Heart right ventricle (tissue), 16 donors: ENCODE measurements around the gene MALSU1. TPM values are rescaled to one million over a fixed set of nuclear protein-coding genes. Genes with fewer than 3 reads are reported as not detected.

Experiments
- ATAC-seq, 8 donors: fragments of 200-7000 bp; cut with Tn5 transposase; one replicate each; pipeline ENCODE4 v1.9.1; 2020; ENCODE audit warnings: mild to moderate bottlenecking in 8 of 8, moderate library complexity in 8 of 8, moderate number of reproducible peaks in 1 of 8
- DNase-seq, 2 donors: peaks; one replicate each; pipeline ENCODE4 v3.0.0-alpha.2; 2020
- H3K27ac ChIP-seq, 10 donors: fragments of 200-600 bp; sonication (generic) in 2 of 10; one replicate each; pipeline versions ENCODE4 v1.5.0 to v1.8.0; 2020 to 2022; ENCODE audit warnings: mild to moderate bottlenecking in 3 of 10
- H3K27me3 ChIP-seq, 7 donors: fragments of 200-600 bp; one replicate each; pipeline ENCODE4 v1.8.0; 2021 to 2022; ENCODE audit warnings: mild to moderate bottlenecking in 2 of 7
- H3K36me3 ChIP-seq, 9 donors: fragments of 200-600 bp; sonication (generic) in 1 of 9; one replicate each; pipeline versions ENCODE4 v1.5.0 to v1.8.0; 2020 to 2022; ENCODE audit warnings: mild to moderate bottlenecking in 2 of 9
- H3K4me1 ChIP-seq, 9 donors: fragments of 200-600 bp; sonication (generic) in 1 of 9; one replicate each; pipeline versions ENCODE4 v1.5.0 to v1.8.0; 2020 to 2022; ENCODE audit warnings: mild to moderate bottlenecking in 4 of 9
- H3K4me3 ChIP-seq, 10 donors: fragments of 200-600 bp; sonication (generic) in 2 of 10; one replicate each; pipeline versions ENCODE4 v1.5.0 to v1.8.0; 2020 to 2022; ENCODE audit warnings: mild to moderate bottlenecking in 7 of 10, moderate library complexity in 2 of 10
- H3K9me3 ChIP-seq, 11 donors: fragments of 200-600 bp in 10 of 11; sonication (generic) in 2 of 11; one replicate each; pipeline versions ENCODE4 v1.5.0 to v1.8.0; 2013 to 2022; ENCODE audit warnings: mild to moderate bottlenecking in 2 of 11, control low read depth in 1 of 11, moderate library complexity in 1 of 11
- CTCF ChIP-seq, 9 donors: fragments of 200-600 bp; sonication (generic) in 2 of 9; IDR thresholded peaks; one replicate each; pipeline versions ENCODE4 v1.5.0 to v1.8.0; 2021 to 2022; ENCODE audit warnings: antibody characterized with exemption in 9 of 9, mild to moderate bottlenecking in 5 of 9, moderate library complexity in 1 of 9
- WGBS, 2 donors: extraction: QIAGEN DNeasy Blood & Tissue Kit; methylation state at CpG; one replicate each; pipeline ENCODE4 v1.1.7; 2013; ENCODE audit warnings: inconsistent platforms in 1 of 2; 5-methylcytosine and 5-hydroxymethylcytosine counted together
- intact Hi-C, 10 donors: fragments of 100-400 bp; cut with DNase I; formaldehyde crosslinking; loops; one replicate each; pipeline versions ENCODE4 v1.11.1 to v1.14.2; 2022
- polyA plus RNA-seq, 2 donors: library from polyadenylated mRNA; stranded (reverse); fragments of 200-250 nt; gene quantifications; one replicate each; pipeline ENCODE4 v1.2.3, GENCODE V29; 2013
- total RNA-seq, 10 donors: library from RNA; stranded (reverse); fragmentation: NEBNext Ultra II Directional in 3 of 10; extraction: Animal tissue kit (Norgen Biotek cat#: 25700) in 3 of 10; gene quantifications; one replicate each; pipeline versions ENCODE4 v1.2.1 to v1.2.4, GENCODE V29; 2021 to 2023
- donor health status: Arrhythmogenic right ventricular cardiomyopathy.
- donor health status: ischemic (EF 13 %, LVEDD 7.1; RV severe dilation, severe dysfunction).
- donor health status: healthy with polysubstance abuse.
- donor health status: DM: no; HTN: yes; CAD: no.
- donor health status: DM: no; HTN: no; CAD: no.
- donor health status: ischemic (EF 25% LVEDD 6.9; RV normal size, moderate dysfunction).
- donor health status: ischemic (EF 25% LVEDD 5.7; RV mildly dilated, moderate dysfunction).
- donor health status: healthy.
- donor health status: DM: yes; HTN: yes; CAD: no.
- donor health status: Ischemic cardiomyopathy.
- donor health status: ischemic (EF 35%, LVEDD 5.7; RV mildly dilated, moderate dysfunction).
- donor health status: nonischemic (EF 11% LVEDD 7.7; RV severe dilation, severe dysfunction).
- donor health status: DM: yes; HTN: yes; CAD: no.
- donor health status: PGD.
- donor health status: ischemic (EF 29% LVEDD 5.4; RV normal size, mild dysfunction).
- donor health status: nonischemic (EF 23%, LVEDD 6.1; RV moderate dilation, normal function).

Gene MALSU1
- total and polyA plus RNA-seq, 12 donors, result 21.4 to 132 (median 99.3) TPM

GRCh38 chr7:23356168-23356567, 57.0 kb downstream of the MALSU1 start:
- H3K27me3 ChIP-seq, result peaks cover 0 to 14% (median 0%) of the 10 kb centered on the region in 7 donors
- no peak overlapping the region for H3K4me3 ChIP-seq
- peaks cover 0 to 7% (median 0%) of the 10 kb centered on the region in 11 donors for H3K9me3 ChIP-seq
- ATAC-seq (no peak), DNase-seq (no peak)
- H3K27ac ChIP-seq, result no peak overlapping the region
- TF ChIP-seq CTCF (IDR thresholded peaks at IDR 0.05), result no peak
- H3K36me3 ChIP-seq, result no peaks in the 10 kb centered on the region
- 63 to 66% methylated on average over 3 of the region's 3 CpGs for WGBS, 2 donors
- intact Hi-C loops, result no loop called here
- H3K4me1 ChIP-seq, result peaks cover 0 to 6% (median 0%) of the 10 kb centered on the region in 9 donors

GRCh38 chr7:23356726-23357125, 57.6 kb downstream of the MALSU1 start:
- H3K9me3 ChIP-seq, result peaks cover 0 to 7% (median 0%) of the 10 kb centered on the region in 11 donors
- no peak overlapping the region for H3K27ac ChIP-seq
- H3K36me3 ChIP-seq, result no peaks in the 10 kb centered on the region
- ATAC-seq (no peak), DNase-seq (no peak)
- peaks cover 0 to 6% (median 0%) of the 10 kb centered on the region in 9 donors for H3K4me1 ChIP-seq
- no peak for TF ChIP-seq CTCF (IDR thresholded peaks at IDR 0.05)
- H3K4me3 ChIP-seq, result no peak overlapping the region
- intact Hi-C loops, result no loop called here
- peaks cover 0 to 14% (median 0%) of the 10 kb centered on the region in 7 donors for H3K27me3 ChIP-seq
- WGBS, 2 donors, result 86 to 93% methylated on average over 3 of the region's 3 CpGs

- Histone ChIP-seq H3K27me3 (peaks cover 0 to 14% (median 0%) of the 10 kb centered on the region in 7 donors), H3K4me1 (peaks cover 0 to 6% (median 0%) of the 10 kb centered on the region in 9 donors), H3K36me3 (no peaks in the 10 kb centered on the region), H3K4me3 (no peak overlapping the region), H3K27ac (no peak overlapping the region), H3K9me3 (peaks cover 0 to 7% (median 0%) of the 10 kb centered on the region in 11 donors)
- no peak for ATAC-seq
- TF ChIP-seq CTCF (IDR thresholded peaks at IDR 0.05), result peak in 4 of 9 donors; percentile 21 to 39 (median 34)
- no peak for DNase-seq
- intact Hi-C loops, result no loop called here
- 33 to 38% methylated on average over 6 of the region's 6 CpGs for WGBS, 2 donors
These were observed 58.3 kb downstream of the MALSU1 start for GRCh38 chr7:23357190-23358093.

- ATAC-seq, result no peak
- Histone ChIP-seq H3K4me3 (no peak overlapping the region), H3K36me3 (no peaks in the 10 kb centered on the region), H3K4me1 (peaks cover 0 to 6% (median 0%) of the 10 kb centered on the region in 9 donors), H3K27ac (no peak overlapping the region), H3K9me3 (peaks cover 0 to 7% (median 0%) of the 10 kb centered on the region in 11 donors), H3K27me3 (peaks cover 0 to 20% (median 0%) of the 10 kb centered on the region in 7 donors)
- 96 to 97% methylated on average over 2 of the region's 2 CpGs for WGBS, 2 donors
- intact Hi-C loops, result no loop called here
- TF ChIP-seq CTCF (IDR thresholded peaks at IDR 0.05), result no peak
- DNase-seq, result no peak
These were observed 59.1 kb downstream of the MALSU1 start for GRCh38 chr7:23358152-23358674.

Other genes starting within 250 kb of the MALSU1 start
- 100 to 1,000 TPM in 9 of 10 donors, 10 to 100 TPM in 1; 86.3 to 159 (median 146) TPM for gene KLHL7, start 193.6 kb upstream of the MALSU1 start, total RNA-seq
- gene KLHL7, start 193.6 kb upstream of the MALSU1 start, polyA plus RNA-seq, result 10 to 100 TPM; 27.1 to 55.2 TPM
- gene NUP42, start 117.3 kb upstream of the MALSU1 start, total RNA-seq, result 10 to 100 TPM; 14.7 to 25.1 (median 19.7) TPM
- gene NUP42, start 117.3 kb upstream of the MALSU1 start, polyA plus RNA-seq, result 10 to 100 TPM; 21.8 to 26.1 TPM
- gene GPNMB, start 52.6 kb upstream of the MALSU1 start, total RNA-seq, result 100 to 1,000 TPM; 157 to 612 (median 228) TPM
- gene GPNMB, start 52.6 kb upstream of the MALSU1 start, polyA plus RNA-seq, result 100 to 1,000 TPM in 1 of 2 donors, 10 to 100 TPM in 1; 49.6 to 200 TPM
- under 1 TPM in 3 of 10 donors, not detected in 7; 0.20 to 0.60 (median 0.49) TPM for gene IGF2BP3, start 171.2 kb downstream of the MALSU1 start, total RNA-seq
- gene IGF2BP3, start 171.2 kb downstream of the MALSU1 start, polyA plus RNA-seq, result under 1 TPM in 1 of 2 donors, not detected in 1; 0.16 TPM
- 10 to 100 TPM; 26.9 to 38.3 (median 31.2) TPM for gene TRA2A, start 232.6 kb downstream of the MALSU1 start, total RNA-seq
- gene TRA2A, start 232.6 kb downstream of the MALSU1 start, polyA plus RNA-seq, result 10 to 100 TPM; 24.6 to 86.8 TPM